Mesendoderm (in vitro differentiated cells): ENCODE measurements around the gene DDIT3.
"Not testable (repeated sequence)": the region's sequence is repeated elsewhere in the genome, so short reads cannot be mapped to it uniquely, and the experiment has no call there.

Experiments used
- DNase-seq: peaks from one replicate; pipeline ENCODE4 v3.0.0; 2013
- H2AK5ac ChIP-seq: 2 replicates; pipeline ENCODE4 v1.6.1; 2013; ENCODE audit warnings: low read length, inconsistent platforms
- H2BK120ac ChIP-seq: 2 replicates; pipeline ENCODE4 v1.6.1; 2013; ENCODE audit warnings: low read depth, mild to moderate bottlenecking, low read length, moderate library complexity, mixed read lengths
- H2BK15ac ChIP-seq: replicated peaks from 2 replicates; pipeline ENCODE4 v1.6.1; 2013; ENCODE audit warnings: low read depth, mild to moderate bottlenecking, moderate library complexity
- H2BK5ac ChIP-seq: 2 replicates; pipeline ENCODE4 v1.6.1; 2013; ENCODE audit warnings: low read length, inconsistent platforms
- H3K18ac ChIP-seq: 2 replicates; pipeline ENCODE4 v1.6.1; 2013; ENCODE audit warnings: mild to moderate bottlenecking, low read length, mixed read lengths
- H3K23ac ChIP-seq: one replicate; pipeline ENCODE4 v1.6.1; 2013; ENCODE audit warnings: low read length
- H3K27ac ChIP-seq: 2 replicates; pipeline ENCODE4 v1.5.1; 2013; ENCODE audit warnings: low read depth, mild to moderate bottlenecking, inconsistent platforms, low read length, moderate library complexity
- H3K27me3 ChIP-seq: 2 replicates; pipeline ENCODE4 v1.6.1; 2013; ENCODE audit warnings: low read length, control low read depth, mild to moderate bottlenecking, inconsistent platforms; ENCODE audit not compliant: insufficient read depth, poor library complexity
- H3K36me3 ChIP-seq: 2 replicates; pipeline ENCODE4 v1.6.1; 2013; ENCODE audit warnings: low read length, inconsistent platforms; ENCODE audit not compliant: control insufficient read depth, insufficient read depth
- H3K4ac ChIP-seq: one replicate; pipeline ENCODE4 v1.6.1; 2013; ENCODE audit warnings: low read depth, mild to moderate bottlenecking, low read length, moderate library complexity
- H3K4me1 ChIP-seq: 2 replicates; pipeline ENCODE4 v1.6.1; 2013; ENCODE audit warnings: low read depth, low read length, inconsistent platforms; ENCODE audit not compliant: control insufficient read depth
- H3K4me2 ChIP-seq: 2 replicates; pipeline ENCODE4 v1.6.1; 2013; ENCODE audit warnings: low read length
- H3K4me3 ChIP-seq: 2 replicates; pipeline ENCODE4 v1.5.1; 2013; ENCODE audit warnings: mild to moderate bottlenecking, low read length
- H3K56ac ChIP-seq: one replicate; pipeline ENCODE4 v1.6.1; 2013; ENCODE audit warnings: low read length
- H3K79me1 ChIP-seq: 2 replicates; pipeline ENCODE4 v1.6.1; 2013; ENCODE audit warnings: low read length, inconsistent platforms
- H3K79me2 ChIP-seq: 2 replicates; pipeline ENCODE4 v1.6.1; 2013; ENCODE audit warnings: mild to moderate bottlenecking, low read length; ENCODE audit not compliant: control insufficient read depth, insufficient read depth
- H3K9ac ChIP-seq: 2 replicates; pipeline ENCODE4 v1.6.1; 2013; ENCODE audit warnings: low read length, inconsistent platforms
- H4K5ac ChIP-seq: one replicate; pipeline ENCODE4 v1.6.1; 2013; ENCODE audit warnings: low read length
- H4K8ac ChIP-seq: one replicate; pipeline ENCODE4 v1.6.1; 2013; ENCODE audit warnings: low read depth, mild to moderate bottlenecking, control low read depth, low read length, moderate library complexity
- WGBS: extraction: QIAGEN DNeasy Blood & Tissue Kit; methylation state at CpG from one replicate; pipeline ENCODE4 v1.1.7; 2013; ENCODE audit warnings: low lambda C conversion rate, missing lambda C conversion rate; ENCODE audit not compliant: insufficient coverage; ENCODE audit errors: extremely low coverage; 5-methylcytosine and 5-hydroxymethylcytosine counted together

Gene DDIT3

GRCh38 chr12:57517718-57518117 lies 2.6 kb downstream of the DDIT3 start:
- not testable (repeated sequence) for H3K79me2 ChIP-seq, H3K23ac ChIP-seq, H3K4me2 ChIP-seq, H3K18ac ChIP-seq, H3K79me1 ChIP-seq, H3K9ac ChIP-seq, H4K8ac ChIP-seq, H4K5ac ChIP-seq, H3K4ac ChIP-seq, H3K4me1 ChIP-seq, H2BK15ac ChIP-seq, H3K4me3 ChIP-seq, H3K27me3 ChIP-seq, H2BK5ac ChIP-seq, H3K56ac ChIP-seq, DNase-seq, H3K27ac ChIP-seq, H2BK120ac ChIP-seq, H2AK5ac ChIP-seq
- H3K36me3 ChIP-seq = peaks cover 28% of the 10 kb centered on the region
- no CpG with 5 or more reads among the region's 10 CpGs for WGBS

DNA sequence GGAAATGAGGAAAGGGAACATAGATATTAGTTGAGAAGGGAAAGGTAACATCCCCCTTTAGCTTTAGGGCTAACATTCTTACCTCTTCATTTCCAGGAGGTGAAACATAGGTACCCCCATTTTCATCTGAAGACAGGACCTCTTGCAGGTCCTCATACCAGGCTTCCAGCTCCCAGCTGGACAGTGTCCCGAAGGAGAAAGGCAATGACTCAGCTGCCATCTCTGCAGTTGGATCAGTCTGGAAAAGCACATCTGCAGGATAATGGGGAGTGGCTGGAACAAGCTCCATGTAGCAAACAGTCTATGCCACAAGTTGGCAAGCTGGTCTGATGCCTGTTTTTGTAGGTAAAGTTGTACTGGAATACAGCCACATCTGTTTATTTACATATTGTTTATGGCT lies 3.1 kb downstream of the DDIT3 start:
- Histone ChIP-seq H2BK5ac (no peak overlapping the region), H2BK15ac (no peak overlapping the region), H2AK5ac (no peak overlapping the region), H3K27ac (no peak overlapping the region), H4K5ac (no peak overlapping the region), H3K4me1 (peaks cover 6% of the 10 kb centered on the region), H3K23ac (no peak overlapping the region), H3K36me3 (peaks cover 31% of the 10 kb centered on the region), H3K18ac (no peak overlapping the region), H3K79me2 (peaks cover 5% of the 10 kb centered on the region), H3K27me3 (no peaks in the 10 kb centered on the region), H2BK120ac (no peak overlapping the region), H3K4ac (no peak overlapping the region), H3K9ac (no peak overlapping the region), H4K8ac (no peak overlapping the region), H3K4me3 (no peak overlapping the region), H3K79me1 (peaks cover 6% of the 10 kb centered on the region), H3K4me2 (no peak overlapping the region), H3K56ac (no peak overlapping the region)
- no CpG with 5 or more reads among the region's 1 CpG for WGBS
- DNase-seq = no peak

DNA sequence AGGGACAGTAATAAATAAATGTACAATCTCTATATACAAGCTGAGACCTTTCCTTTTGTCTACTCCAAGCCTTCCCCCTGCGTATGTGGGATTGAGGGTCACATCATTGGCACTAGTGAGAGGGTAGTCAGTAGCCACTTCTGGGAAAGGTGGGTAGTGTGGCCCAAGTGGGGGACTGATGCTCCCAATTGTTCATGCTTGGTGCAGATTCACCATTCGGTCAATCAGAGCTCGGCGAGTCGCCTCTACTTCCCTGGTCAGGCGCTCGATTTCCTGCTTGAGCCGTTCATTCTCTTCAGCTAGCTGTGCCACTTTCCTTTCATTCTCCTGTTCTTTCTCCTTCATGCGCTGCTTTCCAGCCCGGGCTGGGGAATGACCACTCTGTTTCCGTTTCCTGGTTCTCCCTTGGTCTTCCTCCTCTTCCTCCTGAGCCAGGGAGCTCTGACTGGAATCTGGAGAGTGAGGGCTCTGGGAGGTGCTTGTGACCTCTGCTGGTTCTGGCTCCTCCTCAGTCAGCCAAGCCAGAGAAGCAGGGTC lies 3.6 kb downstream of the DDIT3 start:
- Histone ChIP-seq H2AK5ac (no peak overlapping the region), H4K8ac (no peak overlapping the region), H3K79me2 (peaks cover 5% of the 10 kb centered on the region), H3K9ac (no peak overlapping the region), H3K56ac (no peak overlapping the region), H2BK120ac (no peak overlapping the region), H4K5ac (no peak overlapping the region), H3K4ac (no peak overlapping the region), H3K36me3 (peaks cover 36% of the 10 kb centered on the region), H3K4me2 (no peak overlapping the region), H3K18ac (no peak overlapping the region), H2BK5ac (no peak overlapping the region), H3K4me3 (no peak overlapping the region), H3K4me1 (peaks cover 6% of the 10 kb centered on the region), H3K27ac (no peak overlapping the region), H3K27me3 (no peaks in the 10 kb centered on the region), H2BK15ac (no peak overlapping the region), H3K23ac (peak overlapping the region; percentile 74), H3K79me1 (peaks cover 6% of the 10 kb centered on the region)
- DNase-seq = no peak
- WGBS = no CpG with 5 or more reads among the region's 11 CpGs

GRCh38 chr12:57515934-57516541 lies 4.3 kb downstream of the DDIT3 start:
- no CpG with 5 or more reads among the region's 11 CpGs for WGBS
- Histone ChIP-seq H3K27me3 (no peaks in the 10 kb centered on the region), H4K5ac (no peak overlapping the region), H3K36me3 (peaks cover 39% of the 10 kb centered on the region), H3K4me1 (peaks cover 2% of the 10 kb centered on the region), H3K18ac (no peak overlapping the region), H3K4ac (no peak overlapping the region), H2BK5ac (no peak overlapping the region), H3K79me2 (peaks cover 5% of the 10 kb centered on the region), H2AK5ac (no peak overlapping the region), H3K4me2 (no peak overlapping the region), H3K23ac (no peak overlapping the region), H3K9ac (no peak overlapping the region), H3K79me1 (peaks cover 6% of the 10 kb centered on the region), H2BK120ac (no peak overlapping the region), H3K27ac (no peak overlapping the region), H3K56ac (no peak overlapping the region), H2BK15ac (no peak overlapping the region), H4K8ac (no peak overlapping the region), H3K4me3 (no peak overlapping the region)
- DNase-seq = no peak

GRCh38 chr12:57515408-57515933 lies 4.8 kb downstream of the DDIT3 start:
- peaks cover 2% of the 10 kb centered on the region for H3K4me1 ChIP-seq
- no peak overlapping the region for H3K4me3 ChIP-seq
- H3K79me2 ChIP-seq = peaks cover 5% of the 10 kb centered on the region
- H3K27me3 ChIP-seq = no peaks in the 10 kb centered on the region
- H3K4me2 ChIP-seq = no peak overlapping the region
- no peak overlapping the region for H2BK15ac ChIP-seq
- H3K79me1 ChIP-seq = peaks cover 6% of the 10 kb centered on the region
- H3K36me3 ChIP-seq = peaks cover 39% of the 10 kb centered on the region
- H3K4ac ChIP-seq = no peak overlapping the region
- H3K27ac ChIP-seq = no peak overlapping the region
- no peak for DNase-seq
- no peak overlapping the region for H3K56ac ChIP-seq
- no peak overlapping the region for H2AK5ac ChIP-seq
- no peak overlapping the region for H3K18ac ChIP-seq
- H2BK5ac ChIP-seq = no peak overlapping the region
- H3K9ac ChIP-seq = no peak overlapping the region
- H4K8ac ChIP-seq = no peak overlapping the region
- no peak overlapping the region for H2BK120ac ChIP-seq
- no peak overlapping the region for H4K5ac ChIP-seq
- no peak overlapping the region for H3K23ac ChIP-seq
- no CpG with 5 or more reads among the region's 3 CpGs for WGBS
